ENCODE data around the gene CD47. TPM values are rescaled to one million over a fixed set of nuclear protein-coding genes. Genes with fewer than 3 reads are reported as not detected.

CD47 gene
- total RNA-seq, 1 donor from 2014 or later, result 60.0 TPM

DNA sequence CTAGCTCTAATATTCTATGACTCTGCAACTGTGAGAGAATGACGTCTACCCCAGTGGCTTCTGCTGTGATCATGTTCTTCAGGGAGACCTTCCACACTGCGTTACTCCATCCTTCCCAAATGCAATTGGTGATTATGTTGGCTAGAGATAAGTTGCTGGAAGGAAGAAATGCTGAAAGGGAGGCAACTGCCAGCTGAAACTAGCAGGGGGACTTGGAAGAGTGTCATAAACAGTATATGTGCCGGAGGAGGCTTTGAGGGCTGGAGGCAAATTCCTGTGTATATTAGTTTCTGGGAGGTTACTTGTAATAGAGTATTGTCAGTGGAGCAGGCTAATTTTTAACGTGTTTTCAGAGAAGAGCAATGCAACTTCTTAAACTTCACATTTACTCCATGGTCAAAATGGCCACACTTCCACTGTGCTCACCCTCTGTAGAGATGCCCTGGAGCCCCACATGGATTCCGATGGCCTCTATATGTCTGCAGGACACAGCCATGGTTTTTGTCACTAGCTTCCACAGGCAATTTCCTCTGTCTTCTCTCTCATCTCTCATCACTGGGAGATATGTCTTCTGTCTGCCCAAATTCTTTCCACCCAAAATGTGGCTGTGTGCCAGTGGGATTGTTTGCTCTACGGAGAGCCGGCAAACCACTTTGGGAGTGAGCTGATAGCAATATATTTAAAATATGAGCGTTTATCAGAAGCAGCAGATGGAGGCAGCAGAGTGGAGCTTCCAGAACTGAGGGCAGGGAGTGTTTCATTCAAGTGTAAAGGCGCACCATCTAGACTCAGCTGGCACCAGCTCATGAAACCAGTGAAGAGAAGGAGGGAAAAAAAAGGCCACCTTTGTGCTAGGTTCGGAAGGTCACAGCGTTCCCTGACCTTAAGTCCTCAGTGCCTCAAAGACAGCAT lies 13.3 kb upstream of the CD47 start:
- TF ChIP-seq, protein P1, sequence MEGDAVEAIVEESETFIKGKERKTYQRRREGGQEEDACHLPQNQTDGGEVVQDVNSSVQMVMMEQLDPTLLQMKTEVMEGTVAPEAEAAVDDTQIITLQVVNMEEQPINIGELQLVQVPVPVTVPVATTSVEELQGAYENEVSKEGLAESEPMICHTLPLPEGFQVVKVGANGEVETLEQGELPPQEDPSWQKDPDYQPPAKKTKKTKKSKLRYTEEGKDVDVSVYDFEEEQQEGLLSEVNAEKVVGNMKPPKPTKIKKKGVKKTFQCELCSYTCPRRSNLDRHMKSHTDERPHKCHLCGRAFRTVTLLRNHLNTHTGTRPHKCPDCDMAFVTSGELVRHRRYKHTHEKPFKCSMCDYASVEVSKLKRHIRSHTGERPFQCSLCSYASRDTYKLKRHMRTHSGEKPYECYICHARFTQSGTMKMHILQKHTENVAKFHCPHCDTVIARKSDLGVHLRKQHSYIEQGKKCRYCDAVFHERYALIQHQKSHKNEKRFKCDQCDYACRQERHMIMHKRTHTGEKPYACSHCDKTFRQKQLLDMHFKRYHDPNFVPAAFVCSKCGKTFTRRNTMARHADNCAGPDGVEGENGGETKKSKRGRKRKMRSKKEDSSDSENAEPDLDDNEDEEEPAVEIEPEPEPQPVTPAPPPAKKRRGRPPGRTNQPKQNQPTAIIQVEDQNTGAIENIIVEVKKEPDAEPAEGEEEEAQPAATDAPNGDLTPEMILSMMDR (IDR thresholded peaks at IDR 0.05; ENCODE audit: insufficient read depth, low read length, severe bottlenecking), result no peak
- no peak overlapping the region for H3K4me3 ChIP-seq (ENCODE audit: low read depth, low read length)
- H3K36me3 ChIP-seq (ENCODE audit: control insufficient read depth, insufficient read depth, low read length), result no peaks in the 10 kb centered on the region
- FAIRE-seq, result no peak
- DNase-seq (ENCODE audit: low read depth), result no peak
- H3K27me3 ChIP-seq (ENCODE audit: control insufficient read depth, insufficient read depth, low read length), result no peaks in the 10 kb centered on the region

DNA sequence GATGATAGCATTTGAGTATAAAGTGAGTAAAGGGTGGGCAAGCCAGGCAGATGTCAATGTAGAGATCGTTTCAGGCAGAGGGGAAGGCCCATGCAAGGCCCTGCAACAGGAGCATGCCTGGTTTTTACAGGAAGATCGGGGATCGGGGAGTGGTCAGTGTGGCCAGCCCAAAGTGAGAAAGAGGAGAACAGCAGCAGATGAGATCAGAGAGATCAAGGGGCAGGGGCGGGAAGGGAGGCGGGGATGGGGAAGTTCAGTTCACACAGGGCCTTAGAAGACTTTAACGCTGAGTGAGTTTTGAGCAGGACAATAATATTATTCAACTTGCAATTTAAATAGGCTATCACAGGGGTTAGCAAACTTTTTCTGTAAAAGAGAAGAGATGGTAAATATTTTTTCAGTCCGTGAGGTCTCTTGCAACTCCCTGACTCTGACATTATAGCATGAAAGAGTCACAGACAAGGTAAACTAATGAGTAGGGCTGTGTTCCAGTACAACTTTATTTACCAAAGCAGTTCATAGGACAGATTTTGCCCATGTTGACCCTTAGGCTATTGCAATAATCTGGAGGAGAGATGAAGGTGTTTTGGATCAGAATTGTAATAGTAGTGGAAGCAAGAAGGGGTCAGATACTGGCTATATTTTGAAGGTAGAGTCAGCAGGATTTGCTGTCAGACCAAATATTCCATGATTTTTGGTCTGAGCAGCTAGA lies 12.4 kb upstream of the CD47 start:
- no peak for FAIRE-seq

DNA sequence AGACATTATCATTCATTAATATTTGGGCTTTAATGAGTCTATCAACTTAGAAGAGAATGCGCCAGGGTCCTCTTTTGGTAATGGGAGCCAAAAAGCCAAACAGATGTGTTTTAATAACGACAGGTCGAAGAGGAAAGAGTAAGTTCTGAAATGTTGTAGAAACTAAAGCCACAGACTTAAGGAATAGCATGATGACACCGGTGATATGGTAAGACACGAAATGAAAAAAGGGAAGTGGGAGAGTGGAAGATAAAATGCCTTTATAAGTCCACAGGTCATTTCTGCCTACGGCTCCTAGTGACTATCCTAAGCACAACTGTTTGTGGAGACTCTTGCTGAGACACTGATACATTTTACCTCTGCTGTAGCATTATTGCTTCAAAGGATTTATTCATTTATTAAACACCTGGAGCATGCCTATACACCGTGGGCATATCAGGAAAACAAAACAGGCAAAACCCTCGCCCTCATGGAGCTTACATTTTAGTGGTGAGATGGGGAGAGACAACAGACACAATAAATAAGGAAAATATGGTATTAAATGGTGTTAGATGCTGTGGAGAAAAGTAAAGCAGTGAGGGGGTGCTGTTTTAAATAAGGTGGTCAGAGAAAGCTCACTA lies 11.7 kb upstream of the CD47 start:
- no peak for DNase-seq (ENCODE audit: low read depth)
- TF ChIP-seq, protein P1 (IDR thresholded peaks at IDR 0.05; ENCODE audit: insufficient read depth, low read length, severe bottlenecking), result no peak
- Histone ChIP-seq H3K27me3 (ENCODE audit: control insufficient read depth, insufficient read depth, low read length) (no peaks in the 10 kb centered on the region), H3K36me3 (ENCODE audit: control insufficient read depth, insufficient read depth, low read length) (no peaks in the 10 kb centered on the region), H3K4me3 (ENCODE audit: low read depth, low read length) (no peak overlapping the region)
- no peak for FAIRE-seq

More for the DNA sequence above, 12.4 kb upstream of the CD47 start:
- H3K27me3 ChIP-seq (ENCODE audit: control insufficient read depth, insufficient read depth, low read length), result no peaks in the 10 kb centered on the region
- H3K36me3 ChIP-seq (ENCODE audit: control insufficient read depth, insufficient read depth, low read length), result no peaks in the 10 kb centered on the region
- H3K4me3 ChIP-seq (ENCODE audit: low read depth, low read length), result no peak overlapping the region
- TF ChIP-seq, protein P1 (IDR thresholded peaks at IDR 0.05; ENCODE audit: insufficient read depth, low read length, severe bottlenecking), result no peak
- DNase-seq (ENCODE audit: low read depth), result no peak

DNA sequence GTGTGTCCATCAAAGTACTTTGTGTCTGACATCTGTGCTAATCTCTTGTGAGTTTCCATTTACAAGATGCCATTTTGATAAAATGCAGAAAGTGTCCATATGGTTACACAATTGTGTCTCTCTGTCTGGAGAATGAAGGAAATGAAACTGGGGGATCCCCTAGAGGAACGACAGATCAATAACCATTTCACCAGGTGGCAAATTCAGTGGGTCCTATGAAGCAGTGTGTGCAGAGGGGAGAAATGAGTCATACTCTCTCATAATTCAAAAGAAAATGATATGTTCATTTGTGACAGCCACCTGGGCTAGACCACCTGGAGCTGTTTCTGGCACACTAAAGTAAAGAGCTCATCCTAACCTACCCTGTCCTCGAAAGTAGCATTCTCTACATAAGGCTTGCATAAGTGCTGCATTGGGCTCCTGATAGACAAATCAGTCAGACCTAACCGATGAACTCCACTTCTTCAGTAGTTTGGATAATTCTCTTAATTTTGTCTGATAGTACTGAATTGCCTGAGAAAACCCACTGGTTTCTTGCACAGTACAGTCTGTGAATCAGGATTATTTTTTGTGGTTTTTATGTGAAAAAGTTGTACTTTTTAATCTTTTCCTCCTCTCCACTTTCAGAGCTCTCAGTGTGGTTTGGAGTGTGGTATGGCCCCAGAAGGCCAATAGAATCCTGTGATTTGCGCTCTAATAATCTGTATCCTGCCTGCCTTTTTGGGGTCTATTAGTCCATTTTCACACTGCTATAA lies 10.3 kb upstream of the CD47 start:
- no peak for FAIRE-seq
- TF ChIP-seq, protein P1 (IDR thresholded peaks at IDR 0.05; ENCODE audit: insufficient read depth, low read length, severe bottlenecking), result no peak
- Histone ChIP-seq H3K36me3 (ENCODE audit: control insufficient read depth, insufficient read depth, low read length) (no peaks in the 10 kb centered on the region), H3K27me3 (ENCODE audit: control insufficient read depth, insufficient read depth, low read length) (no peaks in the 10 kb centered on the region), H3K4me3 (ENCODE audit: low read depth, low read length) (no peak overlapping the region)
- no peak for DNase-seq (ENCODE audit: low read depth)

DNA sequence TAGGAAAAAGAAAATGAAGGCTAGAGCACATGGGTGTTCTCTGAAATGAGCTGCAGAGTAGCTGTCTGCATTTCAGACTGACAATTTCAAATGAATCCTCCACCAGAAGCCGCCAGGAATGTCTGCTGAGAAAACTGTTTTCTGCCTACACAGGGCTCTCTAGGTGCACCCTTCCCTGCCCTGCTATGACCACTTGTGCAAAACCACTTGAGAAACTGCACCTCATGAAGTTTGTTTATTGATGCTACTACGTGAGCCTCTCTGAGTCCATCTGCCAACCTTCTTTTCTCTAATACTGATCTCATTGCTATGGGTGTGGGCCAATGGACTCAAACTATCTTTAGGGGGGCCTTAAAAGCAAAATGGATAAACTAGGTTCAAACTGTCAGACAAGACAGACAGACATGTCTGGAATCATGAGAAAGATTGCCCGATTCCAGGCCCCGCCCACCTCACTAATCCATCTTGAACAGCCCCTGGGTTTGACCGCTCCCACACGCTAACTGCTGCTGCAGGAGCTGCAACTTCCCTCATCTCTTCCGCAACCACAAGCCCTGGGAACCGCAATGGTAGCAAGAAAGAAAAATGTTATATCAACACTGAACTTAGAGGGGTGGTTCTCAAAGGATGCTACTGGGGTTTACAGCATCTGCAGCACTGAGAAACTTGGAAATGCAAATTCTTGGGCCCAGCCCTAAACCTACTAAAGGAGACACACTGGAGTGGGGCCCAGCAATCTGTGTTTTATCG lies 9.0 kb upstream of the CD47 start:
- TF ChIP-seq, protein P1 (IDR thresholded peaks at IDR 0.05; ENCODE audit: insufficient read depth, low read length, severe bottlenecking), result no peak
- Histone ChIP-seq H3K4me3 (ENCODE audit: low read depth, low read length) (no peak overlapping the region), H3K36me3 (ENCODE audit: control insufficient read depth, insufficient read depth, low read length) (no peaks in the 10 kb centered on the region), H3K27me3 (ENCODE audit: control insufficient read depth, insufficient read depth, low read length) (no peaks in the 10 kb centered on the region)
- DNase-seq (ENCODE audit: low read depth) (no peak), FAIRE-seq (no peak)
